NCI-H345 treated with DMSO at 0.1 percent for 48 hours (cell line): ENCODE measurements around the gene ARMC9.

Source experiments
- DNase-seq: peaks from one replicate; lab custom pipeline; 2025; ENCODE audit not compliant: unreplicated experiment; lab: John Stamatoyannopoulos, UW

Gene ARMC9

GRCh38 chr2:231200805-231201474, 2.5 kb downstream of the ARMC9 start:
- DNase-seq: no peak

GRCh38 chr2:231201475-231201814, 3.0 kb downstream of the ARMC9 start:
- DNase-seq: no peak

- no peak for DNase-seq
Observed at GRCh38 chr2:231203087-231203486, 4.7 kb downstream of the ARMC9 start.

- DNase-seq: no peak
Observed at GRCh38 chr2:231204146-231204545, 5.7 kb downstream of the ARMC9 start.

- DNase-seq: no peak
Observed at GRCh38 chr2:231204581-231204980, 6.2 kb downstream of the ARMC9 start.

GRCh38 chr2:231207734-231208133, 9.3 kb downstream of the ARMC9 start:
- DNase-seq: no peak

- no peak for DNase-seq
Observed at GRCh38 chr2:231210782-231211181, 12.4 kb downstream of the ARMC9 start.

GRCh38 chr2:231211486-231211885, 13.1 kb downstream of the ARMC9 start:
- no peak for DNase-seq

GRCh38 chr2:231212329-231212845, 14.0 kb downstream of the ARMC9 start:
- DNase-seq: no peak

GRCh38 chr2:231213931-231214642, 15.7 kb downstream of the ARMC9 start:
- DNase-seq: no peak

- no peak for DNase-seq
Observed at GRCh38 chr2:231218366-231218765, 19.9 kb downstream of the ARMC9 start.

GRCh38 chr2:231219289-231219688, 20.9 kb downstream of the ARMC9 start:
- no peak for DNase-seq

GRCh38 chr2:231221761-231222160, 23.3 kb downstream of the ARMC9 start:
- no peak for DNase-seq

- no peak for DNase-seq
Observed at GRCh38 chr2:231222318-231223000, 24.0 kb downstream of the ARMC9 start.

- no peak for DNase-seq
Observed at GRCh38 chr2:231223001-231223375, 24.6 kb downstream of the ARMC9 start.

- no peak for DNase-seq
Observed at GRCh38 chr2:231223458-231223976, 25.1 kb downstream of the ARMC9 start.

- peak; percentile 28 for DNase-seq
Observed at GRCh38 chr2:231227310-231228162, 29.1 kb downstream of the ARMC9 start.

- peak; percentile 35 for DNase-seq
Observed at GRCh38 chr2:231228223-231228622, 29.8 kb downstream of the ARMC9 start.

GRCh38 chr2:231228974-231229529, 30.6 kb downstream of the ARMC9 start:
- DNase-seq: no peak

- DNase-seq: no peak
Observed at GRCh38 chr2:231235217-231235616, 36.8 kb downstream of the ARMC9 start.

- no peak for DNase-seq
Observed at GRCh38 chr2:231238689-231239088, 40.3 kb downstream of the ARMC9 start.
